Measurements from ENCODE around the gene TBCC. TPM values are rescaled to one million over a fixed set of nuclear protein-coding genes. Genes with fewer than 3 reads are reported as not detected.

The TBCC gene
- total and polyA plus RNA-seq, 7 donors = 16.6 to 39.6 (median 30.6) TPM

GRCh38 chr6:42774201-42774600 lies 28.3 kb upstream of the TBCC start:
- H3K27ac ChIP-seq = no peak overlapping the region
- TF ChIP-seq EP300 (IDR thresholded peaks at IDR 0.05) = no peak
- no peak for TF ChIP-seq POLR2AphosphoS5 (IDR thresholded peaks at IDR 0.05)
- TF ChIP-seq CTCF (IDR thresholded peaks at IDR 0.05) = no peak
- TF ChIP-seq POLR2A (IDR thresholded peaks at IDR 0.05) = no peak
- H3K36me3 ChIP-seq = no peaks in the 10 kb centered on the region
- no peak for DNase-seq
- no peaks in the 10 kb centered on the region for H3K9me3 ChIP-seq
- no peak overlapping the region for H3K4me3 ChIP-seq
- H3K4me1 ChIP-seq = peaks cover 0 to 6% (median 0%) of the 10 kb centered on the region in 4 donors
- WGBS, 2 donors = 79 to 95% methylated on average over 4 of the region's 4 CpGs
- intact Hi-C loops (cut with DNase I) = no loop called here
- H3K27me3 ChIP-seq = no peaks in the 10 kb centered on the region

GRCh38 chr6:42771741-42772100 lies 25.8 kb upstream of the TBCC start:
- Histone ChIP-seq H3K4me1 (no peaks in the 10 kb centered on the region), H3K27me3 (no peaks in the 10 kb centered on the region), H3K36me3 (no peaks in the 10 kb centered on the region), H3K9me3 (no peaks in the 10 kb centered on the region), H3K4me3 (no peak overlapping the region), H3K27ac (no peak overlapping the region)
- intact Hi-C loops (cut with DNase I) = no loop called here
- DNase-seq = no peak
- WGBS, 2 donors = 45 to 55% methylated on average over 3 of the region's 3 CpGs
- no peak for TF ChIP-seq EP300 (IDR thresholded peaks at IDR 0.05)

GRCh38 chr6:42769836-42770235 lies 23.9 kb upstream of the TBCC start:
- no peaks in the 10 kb centered on the region for H3K27me3 ChIP-seq
- H3K36me3 ChIP-seq = no peaks in the 10 kb centered on the region
- no peaks in the 10 kb centered on the region for H3K4me1 ChIP-seq
- no peak for TF ChIP-seq POLR2A (IDR thresholded peaks at IDR 0.05)
- no peak for TF ChIP-seq POLR2AphosphoS5 (IDR thresholded peaks at IDR 0.05)
- no peak for TF ChIP-seq EP300 (IDR thresholded peaks at IDR 0.05)
- TF ChIP-seq CTCF (IDR thresholded peaks at IDR 0.05) = no peak
- H3K4me3 ChIP-seq = no peak overlapping the region
- no peak overlapping the region for H3K27ac ChIP-seq
- H3K9me3 ChIP-seq = no peaks in the 10 kb centered on the region
- intact Hi-C loops (cut with DNase I) = no loop called here
- WGBS, 2 donors = 92 to 96% methylated on average over 2 of the region's 2 CpGs
- DNase-seq = no peak

- WGBS, 2 donors = 94 to 99% methylated on average over 4 of the region's 4 CpGs
- H3K27me3 ChIP-seq = no peaks in the 10 kb centered on the region
- no peak for TF ChIP-seq CTCF (IDR thresholded peaks at IDR 0.05)
- TF ChIP-seq EP300 (IDR thresholded peaks at IDR 0.05) = no peak
- no peak for TF ChIP-seq POLR2AphosphoS5 (IDR thresholded peaks at IDR 0.05)
- no peak for TF ChIP-seq POLR2A (IDR thresholded peaks at IDR 0.05)
Observed at GRCh38 chr6:42769051-42769450, 23.1 kb upstream of the TBCC start.

GRCh38 chr6:42766163-42766670 lies 20.3 kb upstream of the TBCC start:
- no peaks in the 10 kb centered on the region for H3K9me3 ChIP-seq
- H3K36me3 ChIP-seq = no peaks in the 10 kb centered on the region
- 75 to 89% methylated on average over 5 of the region's 5 CpGs for WGBS, 2 donors
- no peaks in the 10 kb centered on the region for H3K27me3 ChIP-seq
- intact Hi-C loops (cut with DNase I) = no loop called here
- no peak overlapping the region for H3K4me3 ChIP-seq
- no peaks in the 10 kb centered on the region for H3K4me1 ChIP-seq
- no peak overlapping the region for H3K27ac ChIP-seq
- no peak for DNase-seq
- TF ChIP-seq POLR2AphosphoS5 (IDR thresholded peaks at IDR 0.05) = no peak
- TF ChIP-seq EP300 (IDR thresholded peaks at IDR 0.05) = no peak
- TF ChIP-seq CTCF (IDR thresholded peaks at IDR 0.05) = no peak
- no peak for TF ChIP-seq POLR2A (IDR thresholded peaks at IDR 0.05)

More at GRCh38 chr6:42769051-42769450, 23.1 kb upstream of the TBCC start:
- Histone ChIP-seq H3K4me1 (no peaks in the 10 kb centered on the region), H3K27ac (no peak overlapping the region), H3K4me3 (no peak overlapping the region), H3K9me3 (no peaks in the 10 kb centered on the region), H3K36me3 (no peaks in the 10 kb centered on the region)
- intact Hi-C loops (cut with DNase I) = no loop called here
- DNase-seq = no peak

Measured in sigmoid colon (tissue), 7 donors.